ENCODE measurements around the gene STK10.

- TF ChIP-seq EZH2 (IDR thresholded peaks at IDR 0.05; ENCODE audit: insufficient read depth, poor library complexity, severe bottlenecking), result no peak
- TF ChIP-seq EZH2phosphoT487 (IDR thresholded peaks at IDR 0.05; ENCODE audit: insufficient read depth, low read depth), result no peak
Observed at GRCh38 chr5:172213126-172213525, 25.1 kb upstream of the STK10 start.
